GM19328 (cell line): ENCODE data around the gene MACROD2.
"Not testable (repeated sequence)": the region's sequence is repeated elsewhere in the genome, so short reads cannot be mapped to it uniquely, and the experiment has no call there.

Experiments
- ATAC-seq: cut with Tn5 transposase; IDR thresholded peaks from one replicate; pipeline ENCODE4 v1.9.1; 2021; ENCODE audit warnings: mild to moderate bottlenecking, moderate library complexity; ENCODE audit not compliant: unreplicated experiment

The MACROD2 gene

DNA sequence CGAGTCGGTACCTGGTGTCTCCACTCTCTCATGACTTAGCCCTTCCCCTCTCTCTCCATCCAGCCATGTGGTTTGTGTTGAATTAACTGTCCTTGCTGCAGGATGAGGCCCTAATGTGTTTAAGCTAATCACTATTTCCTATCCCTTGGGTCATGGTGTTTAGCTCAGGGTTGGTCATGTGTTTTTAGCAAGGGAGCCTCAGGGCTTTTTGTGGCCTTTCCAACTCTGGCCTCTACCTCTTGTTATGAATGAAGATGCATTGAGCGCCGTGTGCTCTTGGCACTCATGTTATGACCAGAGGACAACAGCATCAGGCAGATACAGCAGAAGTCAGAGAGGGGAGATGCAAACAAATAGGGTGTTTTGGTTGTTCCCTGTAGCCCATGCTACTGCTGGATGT, 1016.3 kb downstream of the MACROD2 start:
- ATAC-seq = no peak

DNA sequence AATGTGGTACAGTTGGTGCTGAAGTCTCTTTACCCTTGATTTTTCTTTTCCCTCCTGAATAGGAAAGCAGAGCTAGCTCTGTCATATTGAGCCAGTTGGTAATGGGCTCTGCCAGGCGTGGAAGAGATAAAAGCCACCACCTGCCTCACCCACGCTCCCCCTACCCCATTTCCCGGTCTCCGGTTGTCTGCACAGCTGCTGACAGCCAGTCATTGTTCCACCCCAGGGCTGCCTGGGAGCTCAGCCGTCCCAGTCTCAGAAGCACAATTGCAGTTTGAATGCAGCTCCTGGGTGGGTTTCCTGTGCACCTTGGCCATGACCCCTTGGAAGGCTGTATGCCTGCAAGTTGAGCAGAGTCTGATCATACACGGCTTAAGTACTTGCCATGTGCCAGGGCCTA, 1017.2 kb downstream of the MACROD2 start:
- ATAC-seq = no peak

DNA sequence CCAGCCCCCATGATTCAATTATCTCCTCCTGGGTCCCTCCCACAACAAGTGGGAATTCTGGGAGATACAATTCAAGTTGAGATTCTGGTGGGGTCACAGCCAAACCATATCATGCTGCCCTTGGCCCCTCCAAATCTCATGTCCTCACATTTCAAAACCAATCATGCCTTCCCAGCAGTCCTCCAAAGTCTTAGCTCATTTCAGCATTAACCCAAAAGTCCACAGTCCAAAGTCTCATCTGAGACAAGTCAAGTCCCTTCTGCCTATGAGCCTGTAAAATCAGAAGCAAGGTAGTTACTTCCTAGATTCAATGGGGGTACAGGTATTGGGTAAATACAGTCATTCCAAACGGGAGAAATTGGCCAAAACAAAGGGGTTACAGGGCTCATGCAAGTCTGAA, 1021.6 kb downstream of the MACROD2 start:
- ATAC-seq = not testable (repeated sequence)

DNA sequence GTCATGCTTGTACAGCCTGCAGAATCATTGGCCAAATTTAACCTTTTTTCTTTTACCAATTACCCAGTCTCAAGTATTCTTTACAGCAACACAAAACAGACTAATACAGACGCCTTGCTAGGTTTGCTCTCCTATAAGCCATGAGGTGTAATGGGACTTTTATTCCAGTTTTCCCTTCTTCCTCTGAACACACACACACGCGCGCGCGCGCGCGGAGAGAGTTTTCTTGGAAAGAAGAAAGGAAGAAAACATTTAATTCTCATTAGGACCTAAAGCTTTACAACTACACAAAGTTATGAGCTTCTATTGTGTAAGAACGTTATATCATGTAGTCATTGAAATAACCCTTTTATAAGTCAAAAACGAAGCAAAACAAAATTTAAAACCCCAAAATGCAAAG, 1023.6 kb downstream of the MACROD2 start:
- no peak for ATAC-seq

DNA sequence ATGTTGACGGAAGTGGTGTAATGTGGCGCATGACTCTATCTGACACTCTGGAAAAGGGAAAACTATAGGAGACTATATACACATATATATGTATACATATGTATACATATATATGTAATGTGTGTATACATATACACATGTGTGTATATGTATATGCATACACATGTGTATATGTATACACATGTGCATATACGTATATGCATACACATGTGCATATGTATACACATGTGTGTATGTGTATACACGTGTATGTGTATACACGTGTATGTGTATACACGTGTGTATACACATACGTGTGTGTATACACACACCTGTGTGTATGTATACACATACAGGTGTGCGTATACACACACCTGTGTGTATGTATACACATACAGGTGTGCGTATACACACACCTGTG, 1025.5 kb downstream of the MACROD2 start:
- no peak for ATAC-seq

DNA sequence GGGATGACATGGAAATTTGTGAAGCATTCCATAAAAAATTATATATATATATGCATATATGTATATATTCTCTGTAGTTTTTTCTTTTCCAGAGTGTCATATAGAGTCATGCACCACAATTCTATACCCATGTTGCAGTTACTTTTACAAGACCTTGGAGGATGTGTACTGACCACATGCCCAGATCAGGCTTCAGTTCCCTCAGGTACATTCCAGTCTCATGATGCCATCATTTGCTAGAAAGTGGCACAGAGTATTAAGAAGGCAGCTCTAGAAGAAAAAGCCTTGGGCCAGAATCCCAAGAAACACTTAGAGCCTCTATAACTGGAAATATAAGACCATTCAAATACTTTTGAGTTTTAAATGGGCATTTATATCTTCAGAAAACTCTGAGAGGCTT, 1027.6 kb downstream of the MACROD2 start:
- ATAC-seq = no peak

DNA sequence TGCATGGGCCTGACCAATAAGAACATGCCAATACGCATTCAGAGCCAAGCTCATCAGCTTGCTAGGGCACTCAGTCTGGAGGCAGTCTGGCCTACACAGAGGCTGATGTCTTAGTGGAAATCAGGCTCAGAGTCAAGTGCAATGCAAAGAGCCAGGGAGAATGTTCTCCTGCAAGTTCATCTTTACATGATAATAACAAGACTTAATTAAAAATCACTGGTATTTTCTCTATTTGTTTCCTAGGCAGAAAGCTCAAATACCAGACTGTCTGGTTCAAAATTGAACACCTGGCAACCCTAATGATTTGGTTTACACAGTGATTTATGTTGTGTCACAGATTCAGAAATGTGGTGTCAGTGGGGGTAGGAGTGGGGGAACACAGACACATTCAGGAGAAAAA, 1031.4 kb downstream of the MACROD2 start:
- ATAC-seq = no peak

DNA sequence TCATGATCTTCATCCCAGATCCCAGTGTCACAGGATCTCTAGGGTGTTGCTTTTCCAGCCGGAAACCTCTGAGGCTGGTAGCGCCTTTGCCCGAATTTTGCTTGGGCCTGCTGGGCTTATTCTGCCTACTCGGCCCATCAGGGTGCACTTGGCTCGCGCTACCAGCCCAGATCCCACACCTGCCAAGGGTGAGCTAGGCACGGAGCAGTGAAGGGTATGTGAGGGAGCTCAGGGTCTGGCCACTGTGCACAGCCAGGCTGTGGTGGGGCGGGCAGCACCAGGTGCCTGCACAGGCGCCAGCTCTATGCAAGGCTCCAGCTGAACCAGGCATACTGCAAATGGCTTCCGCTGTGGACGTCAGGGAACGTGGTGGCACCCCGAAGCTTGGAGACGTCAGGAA, 1035.5 kb downstream of the MACROD2 start:
- ATAC-seq = no peak

DNA sequence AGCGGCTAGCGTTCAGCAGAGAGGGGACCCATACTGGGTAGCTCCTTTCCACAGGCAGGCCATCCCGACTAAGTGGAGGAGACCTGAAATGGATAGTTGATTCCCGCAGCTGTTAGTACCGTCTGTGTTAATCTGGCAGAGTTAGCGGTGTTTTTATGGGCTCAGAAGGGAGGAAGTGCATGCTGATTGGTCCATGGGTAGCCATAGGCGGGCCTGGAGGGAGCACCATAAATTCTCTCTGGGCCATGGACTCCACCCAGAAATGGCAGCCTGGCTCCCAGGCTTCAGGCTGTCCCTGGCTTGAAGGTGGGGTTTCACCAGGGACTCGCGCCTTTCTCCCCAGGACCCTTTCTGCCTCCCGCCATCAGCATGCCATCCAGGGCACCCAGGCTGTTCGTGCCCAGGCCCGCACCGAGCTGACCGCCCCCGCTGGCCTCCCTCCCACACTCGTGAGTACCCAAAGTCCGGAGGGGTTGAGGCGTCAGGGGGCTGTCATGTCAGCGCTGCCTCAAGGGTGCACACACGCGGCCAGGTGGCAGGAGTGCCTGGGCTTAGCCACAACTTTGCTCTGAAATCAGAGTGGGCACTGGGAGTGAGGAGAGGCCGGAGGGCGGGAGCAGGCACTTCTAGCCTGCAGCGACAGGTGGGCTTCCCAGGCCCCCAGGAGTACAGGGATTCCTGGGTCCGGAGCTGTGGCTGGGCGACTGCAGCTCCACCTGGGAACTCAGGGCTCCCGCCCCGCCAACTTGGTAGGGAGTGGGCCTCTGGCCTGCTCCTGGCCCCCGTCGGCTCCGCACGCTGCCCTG, 1036.4 kb downstream of the MACROD2 start:
- ATAC-seq = no peak

DNA sequence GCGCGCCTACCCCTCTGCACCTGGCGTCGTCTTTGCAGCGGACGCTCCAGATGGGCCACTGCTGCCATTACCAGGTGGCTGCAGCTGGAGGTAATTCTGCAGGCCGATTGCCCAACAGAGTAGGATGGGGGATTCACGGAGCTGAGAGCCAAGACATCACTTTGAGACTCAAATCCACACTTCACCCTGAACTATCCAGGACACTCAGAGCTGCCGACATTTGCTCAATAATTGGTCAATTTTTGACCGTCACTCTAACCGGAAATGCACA, 1037.0 kb downstream of the MACROD2 start:
- no peak for ATAC-seq

DNA sequence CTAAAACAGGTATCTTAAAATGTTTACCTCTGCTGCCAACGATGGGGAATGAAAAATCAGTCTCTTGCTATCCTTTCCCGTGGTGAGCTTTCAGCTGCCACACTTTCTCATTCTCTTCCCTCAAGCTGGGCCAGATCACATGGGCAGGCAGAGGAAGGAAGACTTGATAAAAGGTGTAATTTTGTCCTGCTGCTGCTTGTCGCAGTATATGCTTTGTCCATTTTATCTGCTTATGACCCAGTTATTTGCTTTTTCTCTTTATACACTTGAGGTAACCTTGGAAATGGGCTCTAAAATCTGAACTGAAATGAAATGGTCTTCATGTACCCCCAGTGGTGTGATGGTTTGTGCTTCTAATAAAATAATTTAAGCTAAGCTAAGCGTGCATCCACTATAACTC, 1038.0 kb downstream of the MACROD2 start:
- no peak for ATAC-seq

DNA sequence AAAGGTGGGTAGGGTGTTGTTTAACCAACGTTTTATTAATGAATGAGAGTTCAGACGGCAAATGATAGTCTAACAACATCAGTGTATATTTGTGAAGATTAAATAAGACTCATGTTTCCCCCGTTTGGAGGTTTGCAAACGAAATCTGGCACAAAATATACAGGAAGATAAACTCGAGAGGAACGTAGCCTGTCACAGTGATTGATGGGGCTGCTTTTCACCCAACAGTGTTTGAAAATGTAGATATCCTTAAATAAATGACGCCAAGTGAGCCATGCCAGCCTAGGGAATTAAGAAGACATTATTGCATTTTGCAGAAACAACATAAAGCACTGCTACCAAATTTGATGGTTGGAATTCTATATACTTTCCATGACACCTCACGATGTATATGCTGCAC, 1038.6 kb downstream of the MACROD2 start:
- ATAC-seq = no peak

DNA sequence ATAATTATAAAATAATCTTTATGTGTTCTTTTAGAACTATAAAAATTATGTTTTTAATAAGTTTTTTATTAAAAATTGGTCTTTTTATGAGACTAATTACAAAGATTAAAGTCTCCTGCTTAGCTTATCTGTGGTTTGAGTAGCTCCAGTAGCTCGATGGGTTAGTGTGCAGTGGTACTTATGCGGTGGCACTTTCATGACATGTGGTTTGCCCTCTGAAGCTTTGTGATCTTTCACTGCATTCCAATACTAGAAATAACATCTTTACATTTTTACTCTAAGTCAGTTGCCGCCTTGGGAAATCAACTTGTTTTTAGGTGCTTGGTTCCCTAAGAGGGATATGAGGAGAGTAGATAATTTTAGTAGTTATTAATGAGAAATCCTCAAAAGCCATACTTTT, 1041.6 kb downstream of the MACROD2 start:
- no peak for ATAC-seq

DNA sequence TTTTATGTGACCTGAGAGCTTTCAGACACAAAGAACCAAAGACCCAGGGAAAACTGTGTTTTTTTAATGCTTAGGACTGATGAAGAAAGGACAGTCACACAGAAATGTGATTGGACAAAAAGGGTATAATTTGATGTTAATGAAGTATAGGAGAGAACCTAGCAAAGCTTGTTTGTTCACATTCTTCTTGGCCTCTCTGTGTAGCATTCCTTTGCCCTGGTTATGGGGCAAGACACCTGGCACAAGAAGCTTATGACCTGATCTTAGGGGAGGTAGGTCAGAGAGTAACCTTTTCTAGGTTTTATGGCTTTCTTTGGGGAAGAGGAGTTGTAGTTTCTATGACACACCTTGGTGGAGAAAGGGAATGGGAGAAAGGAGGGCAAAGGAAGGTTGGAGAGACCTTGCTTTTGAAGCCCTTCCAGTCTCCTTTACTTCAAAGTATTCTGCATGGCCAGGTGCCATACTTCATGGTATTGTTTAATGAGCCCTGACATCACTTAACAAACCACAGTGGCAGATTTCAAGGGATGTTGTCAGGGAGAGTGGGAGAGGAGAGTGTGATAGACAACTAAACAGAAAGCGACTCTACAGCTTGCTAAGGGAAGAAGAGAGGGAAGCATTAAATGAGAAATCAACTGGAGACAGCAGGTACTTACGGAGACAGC, 1043.9 kb downstream of the MACROD2 start:
- no peak for ATAC-seq

DNA sequence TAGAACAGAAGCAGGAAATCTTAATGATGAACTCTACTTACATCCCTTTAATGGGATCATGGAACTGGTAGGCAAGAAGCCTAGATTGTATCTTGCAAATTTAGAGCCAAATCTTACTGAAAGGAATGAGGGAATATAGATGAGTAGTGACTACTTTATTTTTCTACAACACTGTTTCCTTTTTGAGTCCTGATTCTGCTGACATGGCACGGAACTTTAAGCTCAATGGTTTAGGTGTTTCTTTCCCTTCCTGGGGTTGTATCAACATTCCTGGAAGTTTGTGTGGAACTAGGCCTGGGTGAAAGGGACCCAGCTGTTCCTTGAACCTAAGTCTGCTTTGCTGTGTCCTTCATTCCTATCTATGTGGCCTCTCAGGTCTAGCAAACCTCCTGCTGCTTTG, 1047.4 kb downstream of the MACROD2 start:
- ATAC-seq = no peak

DNA sequence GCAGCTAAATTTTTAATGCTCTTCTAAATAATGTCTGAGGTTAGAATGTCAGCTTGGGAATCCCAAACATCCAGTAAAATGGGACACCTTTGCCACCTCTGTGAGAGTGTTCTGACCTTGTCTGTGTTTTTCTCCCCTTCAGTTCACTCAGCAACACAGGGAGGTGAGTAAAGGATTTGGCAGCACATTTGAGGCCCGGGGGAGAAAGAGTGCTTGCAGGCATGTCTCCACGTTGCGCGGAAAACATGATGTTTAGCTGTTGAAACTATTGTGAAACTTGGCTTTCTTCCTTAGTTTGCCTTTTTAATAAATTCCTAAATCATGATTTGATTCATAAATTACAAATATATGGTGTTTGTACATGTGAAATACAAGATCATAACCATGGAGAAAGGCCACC, 1049.9 kb downstream of the MACROD2 start:
- ATAC-seq = no peak

DNA sequence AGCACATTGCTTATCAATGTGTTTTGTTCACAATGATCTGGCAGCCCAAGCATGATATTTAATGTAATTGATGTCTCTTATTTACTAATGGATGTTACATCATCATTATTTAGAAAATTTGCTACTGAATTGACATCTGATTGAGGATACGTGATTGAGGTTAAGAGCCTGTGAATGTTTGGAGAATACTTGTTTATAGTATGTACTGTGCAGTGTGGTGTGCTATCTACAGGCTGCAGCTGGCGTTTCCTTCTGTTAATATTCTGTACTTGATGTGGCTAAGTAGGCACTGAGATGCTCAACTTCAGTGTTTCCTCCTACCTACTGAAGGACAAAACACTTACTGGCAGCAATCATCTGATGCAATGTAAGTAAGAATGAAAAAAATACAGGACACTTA, 1051.7 kb downstream of the MACROD2 start:
- no peak for ATAC-seq

DNA sequence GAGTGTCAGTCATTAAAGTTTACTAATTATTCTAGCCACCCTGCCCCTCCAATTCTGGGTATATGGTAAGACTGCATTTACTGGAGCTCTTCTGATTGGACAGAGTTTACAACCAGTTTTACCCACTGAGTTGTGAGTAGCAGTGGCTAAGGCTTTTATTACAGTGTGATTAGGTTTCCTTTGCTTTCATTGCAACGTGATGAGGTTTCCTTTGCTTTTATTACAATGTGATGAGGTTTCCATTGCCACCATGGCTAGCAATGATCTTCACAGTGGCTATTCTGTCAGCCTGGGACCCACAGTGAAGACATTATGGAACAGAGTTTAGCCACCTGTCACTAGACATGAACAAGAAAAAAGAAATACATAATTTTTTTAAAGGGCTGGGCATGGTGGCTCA, 1052.3 kb downstream of the MACROD2 start:
- ATAC-seq = no peak

DNA sequence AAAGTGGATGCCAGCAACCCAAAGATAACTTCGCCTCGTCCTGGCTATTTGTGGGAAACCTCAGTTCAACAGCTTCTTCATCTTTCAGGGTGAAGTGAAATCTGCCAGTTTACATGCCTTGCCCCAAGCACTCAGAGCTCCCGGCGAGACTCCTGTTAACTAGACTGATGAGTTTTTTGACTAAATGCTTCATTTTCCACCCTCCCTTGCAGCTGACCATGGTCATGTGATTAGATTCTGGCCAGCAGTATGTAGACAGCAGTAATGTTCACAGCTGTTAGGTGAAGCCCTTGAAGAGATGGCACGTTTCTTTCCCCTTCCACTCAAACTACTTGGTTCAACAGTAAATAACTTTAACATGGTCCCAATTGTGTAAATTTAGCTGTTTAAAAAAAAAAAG, 1060.9 kb downstream of the MACROD2 start:
- ATAC-seq = no peak

DNA sequence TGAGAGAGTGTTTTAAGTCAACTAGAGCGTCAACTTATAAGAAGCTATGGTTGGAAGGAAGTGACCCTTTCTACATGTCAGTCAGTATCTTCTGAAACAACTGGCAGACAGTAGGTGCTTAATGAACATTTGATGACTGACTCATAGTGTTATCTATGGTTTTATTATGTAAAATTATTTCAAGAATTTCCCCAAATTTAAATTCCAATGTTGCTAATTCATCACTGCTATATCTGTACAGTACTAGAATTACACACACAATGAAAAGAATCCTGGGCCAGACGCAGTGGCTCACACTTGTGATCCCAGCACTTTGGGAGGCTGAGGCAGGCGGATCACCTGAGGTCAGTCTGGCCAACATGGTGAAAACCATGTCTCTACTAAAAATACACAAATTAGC, 1063.5 kb downstream of the MACROD2 start:
- ATAC-seq = no peak

DNA sequence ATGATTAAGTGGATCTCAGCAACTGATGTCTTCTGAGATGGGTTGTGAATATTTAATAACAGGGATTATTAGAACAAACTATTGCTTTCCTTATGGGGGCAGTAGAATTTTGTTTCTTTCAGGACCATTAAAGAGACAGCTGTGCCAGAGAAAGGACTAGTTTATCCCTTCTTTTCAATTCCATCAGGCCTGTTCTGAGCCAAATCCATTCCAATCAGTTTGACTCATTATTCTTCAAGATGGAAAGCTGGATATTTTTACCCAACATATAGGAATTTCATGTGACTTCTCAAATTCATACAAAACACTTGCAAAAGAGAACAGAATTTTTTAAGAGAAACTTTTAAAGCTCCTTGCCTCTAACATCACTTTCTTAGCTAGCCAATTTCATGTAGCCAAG, 1064.1 kb downstream of the MACROD2 start:
- no peak for ATAC-seq

DNA sequence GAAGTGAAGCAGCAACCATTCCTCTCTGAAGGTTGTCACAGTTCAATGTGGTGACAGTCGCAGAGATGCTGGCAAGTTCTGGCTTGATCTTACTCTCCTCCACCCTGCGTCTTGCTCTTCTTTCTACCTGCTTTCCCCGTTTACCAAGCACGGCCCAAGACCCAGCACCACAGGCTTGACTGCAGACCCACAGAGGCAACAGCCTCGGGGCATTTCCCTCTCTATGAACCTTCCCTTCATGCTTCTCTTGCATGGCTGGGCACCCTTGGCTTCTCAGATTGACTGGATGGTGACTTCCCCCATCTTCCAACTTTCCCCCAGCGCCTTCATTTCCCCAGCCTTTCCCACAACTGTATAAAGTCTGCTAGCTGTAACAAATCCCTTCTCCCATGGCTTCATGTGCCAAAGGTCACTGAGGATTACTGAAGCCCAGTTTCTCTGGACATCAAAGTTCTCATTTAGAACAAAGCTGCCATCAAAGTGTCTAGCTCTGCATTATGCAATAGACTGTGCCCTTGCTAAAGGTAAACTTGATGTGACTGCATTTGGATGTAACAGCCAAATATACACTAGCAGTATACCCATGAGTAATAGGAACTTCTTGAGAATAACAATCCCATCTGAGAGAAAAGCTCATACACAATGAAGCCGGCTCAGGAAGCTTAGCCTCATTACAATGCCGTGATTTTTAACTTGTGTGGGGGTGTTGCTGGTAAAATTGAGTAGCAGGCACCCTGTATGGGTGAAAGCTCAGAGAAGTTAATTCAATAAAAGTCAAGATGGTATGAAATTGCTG, 1065.1 kb downstream of the MACROD2 start:
- ATAC-seq = no peak
